ENCODE measurements around the gene OR6C2.

DNA sequence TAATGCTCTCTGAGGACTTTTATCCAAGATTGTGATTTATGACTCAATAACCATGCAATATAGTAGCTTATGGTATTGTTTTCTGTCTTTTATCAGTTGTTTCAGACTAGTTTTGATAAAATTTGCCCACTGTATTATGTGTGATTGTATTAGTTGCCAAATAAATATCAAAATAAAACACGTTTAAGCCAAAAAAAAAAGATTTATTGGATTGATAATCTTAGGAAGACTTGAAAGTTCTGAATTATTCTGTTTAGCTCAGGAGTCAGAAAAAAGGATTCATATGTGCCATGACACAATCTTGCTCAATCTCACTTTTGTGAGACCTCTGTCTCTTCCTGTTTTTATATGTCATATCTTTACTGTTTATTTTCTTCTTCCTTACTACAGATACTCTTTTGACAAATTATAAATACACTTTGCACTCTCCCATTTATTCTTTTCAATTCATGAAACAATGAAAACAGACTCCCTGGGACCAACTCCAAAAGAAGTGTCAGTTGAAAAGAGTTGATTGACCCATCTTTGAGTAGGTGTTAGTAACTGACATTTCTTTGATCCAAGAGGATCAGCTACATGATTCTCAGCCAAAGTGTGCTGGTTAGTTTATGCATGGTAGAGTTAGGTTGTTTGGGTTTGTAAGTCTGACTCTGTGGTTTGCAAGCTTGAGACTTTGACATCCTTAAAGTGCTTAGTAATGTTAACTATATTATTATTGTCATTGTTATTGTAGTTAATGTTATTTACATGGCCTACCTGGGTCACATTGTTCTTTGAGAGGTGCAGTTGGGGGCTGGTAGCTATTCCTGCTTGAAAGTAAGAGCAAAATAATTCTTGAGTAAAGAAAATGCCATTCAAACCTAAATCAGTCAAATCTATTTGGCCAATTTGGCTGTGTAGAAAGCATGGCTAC, 15.3 kb upstream of the OR6C2 start:
- TF ChIP-seq, protein P1, sequence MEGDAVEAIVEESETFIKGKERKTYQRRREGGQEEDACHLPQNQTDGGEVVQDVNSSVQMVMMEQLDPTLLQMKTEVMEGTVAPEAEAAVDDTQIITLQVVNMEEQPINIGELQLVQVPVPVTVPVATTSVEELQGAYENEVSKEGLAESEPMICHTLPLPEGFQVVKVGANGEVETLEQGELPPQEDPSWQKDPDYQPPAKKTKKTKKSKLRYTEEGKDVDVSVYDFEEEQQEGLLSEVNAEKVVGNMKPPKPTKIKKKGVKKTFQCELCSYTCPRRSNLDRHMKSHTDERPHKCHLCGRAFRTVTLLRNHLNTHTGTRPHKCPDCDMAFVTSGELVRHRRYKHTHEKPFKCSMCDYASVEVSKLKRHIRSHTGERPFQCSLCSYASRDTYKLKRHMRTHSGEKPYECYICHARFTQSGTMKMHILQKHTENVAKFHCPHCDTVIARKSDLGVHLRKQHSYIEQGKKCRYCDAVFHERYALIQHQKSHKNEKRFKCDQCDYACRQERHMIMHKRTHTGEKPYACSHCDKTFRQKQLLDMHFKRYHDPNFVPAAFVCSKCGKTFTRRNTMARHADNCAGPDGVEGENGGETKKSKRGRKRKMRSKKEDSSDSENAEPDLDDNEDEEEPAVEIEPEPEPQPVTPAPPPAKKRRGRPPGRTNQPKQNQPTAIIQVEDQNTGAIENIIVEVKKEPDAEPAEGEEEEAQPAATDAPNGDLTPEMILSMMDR (IDR thresholded peaks at IDR 0.05) = no peak
- TF ChIP-seq EZH2phosphoT487 (IDR thresholded peaks at IDR 0.05) (no peak), EZH2 (IDR thresholded peaks at IDR 0.05) (no peak)
